ENCODE measurements around the gene SKAP2. TPM values are rescaled to one million over a fixed set of nuclear protein-coding genes. Genes with fewer than 3 reads are reported as not detected.

SKAP2 gene
- total and polyA plus RNA-seq, 8 donors: 4.6 to 127 (median 9.6) TPM

DNA sequence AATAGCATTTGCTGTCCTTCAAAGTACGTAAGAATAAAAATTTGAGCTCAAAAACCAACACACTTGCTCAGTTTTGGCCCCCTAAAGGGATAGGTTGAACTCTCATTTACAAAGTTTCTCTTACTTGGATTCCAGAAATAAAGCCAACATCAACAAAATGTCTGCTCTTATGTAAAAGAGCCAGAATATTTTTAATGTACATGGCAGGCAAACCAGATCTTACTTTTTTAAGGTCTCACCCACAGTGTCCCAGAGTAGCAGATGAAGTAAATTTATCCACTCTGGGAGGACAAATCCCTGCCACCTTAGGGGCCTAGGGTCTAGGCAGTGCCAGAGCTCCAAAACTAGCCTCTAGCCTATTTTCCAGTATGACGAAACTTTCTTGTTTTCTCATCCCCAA, 159.6 kb downstream of the SKAP2 start:
- Histone ChIP-seq H3K27ac (no peak overlapping the region), H3K36me3 (no peaks in the 10 kb centered on the region), H3K4me1 (peaks cover 0 to 22% (median 20%) of the 10 kb centered on the region in 4 donors), H3K27me3 (no peaks in the 10 kb centered on the region), H3K9me3 (no peaks in the 10 kb centered on the region), H3K4me3 (no peak overlapping the region)
- WGBS, 5 donors: 65 to 78% (median 74%) methylated on average over 2 of the region's 2 CpGs
- no peak for TF ChIP-seq EP300 (IDR thresholded peaks at IDR 0.05)
- no peak for TF ChIP-seq POLR2A (IDR thresholded peaks at IDR 0.05)
- TF ChIP-seq, protein P1, sequence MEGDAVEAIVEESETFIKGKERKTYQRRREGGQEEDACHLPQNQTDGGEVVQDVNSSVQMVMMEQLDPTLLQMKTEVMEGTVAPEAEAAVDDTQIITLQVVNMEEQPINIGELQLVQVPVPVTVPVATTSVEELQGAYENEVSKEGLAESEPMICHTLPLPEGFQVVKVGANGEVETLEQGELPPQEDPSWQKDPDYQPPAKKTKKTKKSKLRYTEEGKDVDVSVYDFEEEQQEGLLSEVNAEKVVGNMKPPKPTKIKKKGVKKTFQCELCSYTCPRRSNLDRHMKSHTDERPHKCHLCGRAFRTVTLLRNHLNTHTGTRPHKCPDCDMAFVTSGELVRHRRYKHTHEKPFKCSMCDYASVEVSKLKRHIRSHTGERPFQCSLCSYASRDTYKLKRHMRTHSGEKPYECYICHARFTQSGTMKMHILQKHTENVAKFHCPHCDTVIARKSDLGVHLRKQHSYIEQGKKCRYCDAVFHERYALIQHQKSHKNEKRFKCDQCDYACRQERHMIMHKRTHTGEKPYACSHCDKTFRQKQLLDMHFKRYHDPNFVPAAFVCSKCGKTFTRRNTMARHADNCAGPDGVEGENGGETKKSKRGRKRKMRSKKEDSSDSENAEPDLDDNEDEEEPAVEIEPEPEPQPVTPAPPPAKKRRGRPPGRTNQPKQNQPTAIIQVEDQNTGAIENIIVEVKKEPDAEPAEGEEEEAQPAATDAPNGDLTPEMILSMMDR (IDR thresholded peaks at IDR 0.05): no peak
- no peak for TF ChIP-seq POLR2AphosphoS5 (IDR thresholded peaks at IDR 0.05)
- intact Hi-C loops (cut with DNase I; ENCODE audit: low total_unique reads): no loop called here
- DNase-seq: no peak

DNA sequence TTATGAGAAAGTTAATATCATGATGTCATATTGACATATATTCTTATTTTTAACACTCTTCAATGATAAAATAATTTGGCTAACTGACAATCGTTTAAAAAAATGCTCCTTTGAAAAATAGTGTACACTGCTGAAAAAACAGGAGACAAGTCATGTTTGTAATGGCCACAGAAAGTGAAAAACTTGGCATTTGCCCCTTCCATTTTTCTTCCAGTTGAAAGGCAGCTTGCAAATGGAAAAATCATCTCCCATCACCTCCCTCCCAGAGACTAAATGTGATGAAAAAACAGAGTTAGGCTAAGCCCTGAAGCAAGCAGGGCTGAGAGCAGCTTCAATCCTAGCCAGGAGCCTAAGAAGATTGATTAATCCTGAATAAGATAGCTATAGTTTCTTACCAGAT, 160.4 kb downstream of the SKAP2 start:
- no peak overlapping the region for H3K4me3 ChIP-seq
- H3K36me3 ChIP-seq: no peaks in the 10 kb centered on the region
- no peaks in the 10 kb centered on the region for H3K9me3 ChIP-seq
- no peak for TF ChIP-seq POLR2A (IDR thresholded peaks at IDR 0.05)
- TF ChIP-seq, protein P1 (IDR thresholded peaks at IDR 0.05): no peak
- no peak for TF ChIP-seq POLR2AphosphoS5 (IDR thresholded peaks at IDR 0.05)
- no peak for TF ChIP-seq EP300 (IDR thresholded peaks at IDR 0.05)
- WGBS, 5 donors: 59 to 80% (median 78%) methylated on average over 1 of the region's 1 CpG
- peaks cover 0 to 22% (median 20%) of the 10 kb centered on the region in 4 donors for H3K4me1 ChIP-seq
- no peak overlapping the region for H3K27ac ChIP-seq
- intact Hi-C loops (cut with DNase I; ENCODE audit: low total_unique reads): no loop called here
- DNase-seq: no peak
- H3K27me3 ChIP-seq: no peaks in the 10 kb centered on the region

DNA sequence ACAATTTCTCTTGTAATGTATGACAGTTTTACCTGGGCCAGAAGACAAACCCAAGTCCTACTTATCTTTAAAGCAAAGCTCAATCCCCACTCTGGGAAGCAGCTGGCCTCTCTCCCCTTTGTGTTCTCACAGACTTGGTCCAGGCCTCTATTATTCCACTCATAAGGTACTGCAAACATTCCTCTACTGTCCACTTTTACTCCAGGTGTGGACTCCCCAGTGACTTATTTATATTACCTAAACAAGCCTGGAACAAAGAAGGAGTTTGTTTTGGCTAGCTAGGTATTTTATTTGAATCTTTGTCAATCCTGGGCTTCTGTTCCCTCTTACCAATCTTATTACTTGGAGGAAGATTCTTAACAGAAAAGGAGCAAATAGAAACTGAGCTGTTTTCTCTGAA, 163.5 kb downstream of the SKAP2 start:
- no peak for TF ChIP-seq POLR2A (IDR thresholded peaks at IDR 0.05)
- TF ChIP-seq POLR2AphosphoS5 (IDR thresholded peaks at IDR 0.05): no peak
- no peak for TF ChIP-seq EP300 (IDR thresholded peaks at IDR 0.05)
- TF ChIP-seq, protein P1 (IDR thresholded peaks at IDR 0.05): no peak
- intact Hi-C loops (cut with DNase I; ENCODE audit: low total_unique reads): no loop called here
- Histone ChIP-seq H3K27ac (no peak overlapping the region), H3K4me1 (peaks cover 0 to 19% (median 18%) of the 10 kb centered on the region in 4 donors), H3K9me3 (no peaks in the 10 kb centered on the region), H3K4me3 (no peak overlapping the region), H3K36me3 (no peaks in the 10 kb centered on the region), H3K27me3 (no peaks in the 10 kb centered on the region)
- DNase-seq: no peak

DNA sequence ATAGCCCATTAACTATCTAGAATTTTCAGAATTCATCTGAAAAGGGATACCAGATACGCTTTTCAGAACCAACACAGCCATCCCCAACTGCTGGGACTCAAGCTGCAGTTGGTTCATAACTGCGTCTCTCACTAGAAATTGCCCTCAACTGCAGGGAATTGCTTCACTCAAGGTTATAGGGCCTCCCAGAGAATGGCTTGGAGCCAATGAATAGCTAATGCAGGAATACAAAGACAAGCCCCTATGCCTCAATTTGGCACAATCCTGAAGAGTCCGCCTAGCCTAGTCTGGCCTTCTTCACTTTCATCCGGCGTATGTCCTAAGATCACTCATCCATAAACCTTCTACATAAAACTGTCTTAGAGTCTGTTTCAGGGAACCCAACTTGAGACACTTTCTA, 164.0 kb downstream of the SKAP2 start:
- no peak for TF ChIP-seq EP300 (IDR thresholded peaks at IDR 0.05)
- no peak for TF ChIP-seq POLR2A (IDR thresholded peaks at IDR 0.05)
- TF ChIP-seq POLR2AphosphoS5 (IDR thresholded peaks at IDR 0.05): no peak
- TF ChIP-seq, protein P1 (IDR thresholded peaks at IDR 0.05): no peak
- Histone ChIP-seq H3K27ac (no peak overlapping the region), H3K4me1 (peaks cover 0 to 14% (median 13%) of the 10 kb centered on the region in 4 donors), H3K4me3 (no peak overlapping the region), H3K36me3 (no peaks in the 10 kb centered on the region), H3K27me3 (peaks cover 0 to 4% (median 0%) of the 10 kb centered on the region in 3 donors), H3K9me3 (no peaks in the 10 kb centered on the region)
- WGBS, 5 donors: 89 to 99% (median 97%) methylated on average over 5 of the region's 5 CpGs
- intact Hi-C loops (cut with DNase I; ENCODE audit: low total_unique reads): no loop called here
- DNase-seq: peak in 1 of 2 donors; percentile 29
